GM23248 (cell line): ENCODE measurements around the gene CDS2. TPM values are rescaled to one million over a fixed set of nuclear protein-coding genes. Genes with fewer than 3 reads are reported as not detected.
"Not testable (repeated sequence)": the region's sequence is repeated elsewhere in the genome, so short reads cannot be mapped to it uniquely, and the experiment has no call there.

Experiments used
- DNase-seq: peaks from one replicate; pipeline ENCODE4 v3.0.0-alpha.2; 2015
- H2AFZ ChIP-seq: fragments of 200-600 bp; sonication (generic); 2 replicates; pipeline ENCODE4 v1.6.1; 2016; ENCODE audit warnings: antibody characterized with exemption
- H3F3A ChIP-seq: fragments of 200-600 bp; sonication (generic); 2 replicates; pipeline ENCODE4 v1.6.1; 2016; ENCODE audit warnings: mild to moderate bottlenecking, antibody characterized with exemption, mixed run types; ENCODE audit not compliant: insufficient read depth
- H3K27ac ChIP-seq: fragments of 200-600 bp; sonication (generic); 2 replicates; pipeline ENCODE4 v1.5.1; 2016; ENCODE audit warnings: mild to moderate bottlenecking
- H3K27me3 ChIP-seq: fragments of 200-600 bp; sonication (generic); replicated peaks from 2 replicates; pipeline ENCODE4 v1.6.1; 2016; ENCODE audit warnings: mild to moderate bottlenecking; ENCODE audit not compliant: insufficient read depth
- H3K36me3 ChIP-seq: fragments of 200-600 bp; sonication (generic); 2 replicates; pipeline ENCODE4 v1.6.1; 2016; ENCODE audit warnings: low read depth, mild to moderate bottlenecking
- H3K4me1 ChIP-seq: fragments of 200-600 bp; sonication (generic); 2 replicates; pipeline ENCODE4 v1.6.1; 2016; ENCODE audit warnings: mild to moderate bottlenecking; ENCODE audit not compliant: insufficient read depth
- H3K4me2 ChIP-seq: fragments of 200-600 bp; sonication (generic); one replicate; pipeline ENCODE4 v1.6.1; 2016; ENCODE audit warnings: mild to moderate bottlenecking; ENCODE audit not compliant: unreplicated experiment
- H3K4me3 ChIP-seq: fragments of 200-600 bp; sonication (generic); 2 replicates; pipeline ENCODE4 v1.5.1; 2016; ENCODE audit warnings: mild to moderate bottlenecking
- H3K79me2 ChIP-seq: fragments of 200-600 bp; sonication (generic); 2 replicates; pipeline ENCODE4 v1.6.1; 2016; ENCODE audit warnings: mild to moderate bottlenecking; ENCODE audit not compliant: insufficient read depth
- H3K9ac ChIP-seq: fragments of 200-600 bp; sonication (generic); 2 replicates; pipeline ENCODE4 v1.6.1; 2016; ENCODE audit warnings: mild to moderate bottlenecking
- H3K9me2 ChIP-seq: fragments of 200-600 bp; sonication (generic); 2 replicates; pipeline ENCODE4 v1.6.1; 2016; ENCODE audit warnings: mixed run types, mild to moderate bottlenecking, moderate library complexity; ENCODE audit not compliant: insufficient read depth
- H3K9me3 ChIP-seq: fragments of 200-600 bp; sonication (generic); one replicate; pipeline ENCODE4 v1.6.1; 2017; ENCODE audit warnings: low read depth
- H4K20me1 ChIP-seq: fragments of 200-600 bp; sonication (generic); 2 replicates; pipeline ENCODE4 v1.6.0; 2016; ENCODE audit not compliant: insufficient read depth
- EZH2 ChIP-seq: fragments of 200-600 bp; sonication (generic); IDR thresholded peaks from 2 replicates; pipeline ENCODE4 v1.6.1; 2018; ENCODE audit warnings: antibody characterized with exemption, mild to moderate bottlenecking; ENCODE audit not compliant: insufficient read depth, poor library complexity, severe bottlenecking
- EZH2phosphoT487 ChIP-seq: fragments of 200-600 bp; sonication (generic); IDR thresholded peaks from 2 replicates; pipeline ENCODE4 v1.6.1; 2018; ENCODE audit warnings: antibody characterized with exemption, moderate library complexity, mild to moderate bottlenecking, low read depth; ENCODE audit not compliant: insufficient read depth
- WGBS, 2 experiments: methylation state at CpG; one replicate each; pipeline ENCODE4 v1.1.6; 2015 to 2017; ENCODE audit warnings: low lambda C conversion rate in 2 of 2, low coverage in 1 of 2; ENCODE audit errors: missing lambda C conversion rate in 2 of 2; 5-methylcytosine and 5-hydroxymethylcytosine counted together
- in situ Hi-C: fragments of 300-500 bp; cut with MboI; formaldehyde crosslinking; loops from 2 replicates; pipeline ENCODE4 v1.15.0; 2020
- polyA plus RNA-seq: library from polyadenylated mRNA; unstranded; fragments of >200 nt; fragmentation: Nextera tagmentation; extraction: Ambion mirVana; gene quantifications from 2 replicates; pipeline ENCODE4 v1.2.1, GENCODE V29; 2016
- total RNA-seq: library from RNA; depleted of rRNA; stranded (reverse); fragments of >200 nt; shearing (Covaris generic); gene quantifications from 2 replicates; pipeline ENCODE4 v1.2.3, GENCODE V29; 2014

Gene CDS2
- total and polyA plus RNA-seq, 2 experiments from 2014 or later = 29.4 to 31.6 TPM

GRCh38 chr20:5092765-5093339, 34.0 kb upstream of the CDS2 start:
- H3K9ac ChIP-seq = no peak overlapping the region
- no peak for DNase-seq
- H3K27ac ChIP-seq = no peak overlapping the region
- in situ Hi-C loops = loop anchor here (10.0 kb wide), 1 partner anchor 128 kb away; no protein-coding TSS in a partner anchor
- H3K27me3 ChIP-seq = no peaks in the 10 kb centered on the region
- no peaks in the 10 kb centered on the region for H3K9me3 ChIP-seq
- H3K4me2 ChIP-seq = no peak overlapping the region
- no peaks in the 10 kb centered on the region for H3K4me1 ChIP-seq
- 89 to 94% methylated on average over 4 of the region's 4 CpGs for WGBS, 2 experiments
- no peaks in the 10 kb centered on the region for H3K79me2 ChIP-seq
- TF ChIP-seq EZH2 (no peak), EZH2phosphoT487 (no peak)
- no peak overlapping the region for H3K4me3 ChIP-seq
- H4K20me1 ChIP-seq = no peaks in the 10 kb centered on the region
- no peaks in the 10 kb centered on the region for H3K9me2 ChIP-seq
- no peak overlapping the region for H2AFZ ChIP-seq
- H3K36me3 ChIP-seq = no peaks in the 10 kb centered on the region
- H3F3A ChIP-seq = no peaks in the 10 kb centered on the region

GRCh38 chr20:5095454-5095853, 31.4 kb upstream of the CDS2 start:
- no peaks in the 10 kb centered on the region; the same call in 1 of the 2 replicates for H3F3A ChIP-seq
- no peak for DNase-seq
- WGBS, 2 experiments = 67 to 70% methylated on average over 3 of the region's 3 CpGs
- no peak overlapping the region for H2AFZ ChIP-seq
- peaks cover 5% of the 10 kb centered on the region; the same call in 1 of the 2 replicates for H3K79me2 ChIP-seq
- no peaks in the 10 kb centered on the region for H3K27me3 ChIP-seq
- no peaks in the 10 kb centered on the region for H3K9me3 ChIP-seq
- in situ Hi-C loops = loop anchor here (10.0 kb wide), 1 partner anchor 131 kb away; no protein-coding TSS in a partner anchor
- peaks cover 13% of the 10 kb centered on the region for H3K36me3 ChIP-seq
- H3K4me3 ChIP-seq = no peak overlapping the region
- no peak for TF ChIP-seq EZH2phosphoT487
- TF ChIP-seq EZH2 = no peak
- no peaks in the 10 kb centered on the region for H3K9me2 ChIP-seq
- no peak overlapping the region for H3K27ac ChIP-seq
- H4K20me1 ChIP-seq = no peaks in the 10 kb centered on the region
- no peaks in the 10 kb centered on the region for H3K4me1 ChIP-seq
- H3K4me2 ChIP-seq = no peak overlapping the region
- H3K9ac ChIP-seq = no peak overlapping the region

DNA sequence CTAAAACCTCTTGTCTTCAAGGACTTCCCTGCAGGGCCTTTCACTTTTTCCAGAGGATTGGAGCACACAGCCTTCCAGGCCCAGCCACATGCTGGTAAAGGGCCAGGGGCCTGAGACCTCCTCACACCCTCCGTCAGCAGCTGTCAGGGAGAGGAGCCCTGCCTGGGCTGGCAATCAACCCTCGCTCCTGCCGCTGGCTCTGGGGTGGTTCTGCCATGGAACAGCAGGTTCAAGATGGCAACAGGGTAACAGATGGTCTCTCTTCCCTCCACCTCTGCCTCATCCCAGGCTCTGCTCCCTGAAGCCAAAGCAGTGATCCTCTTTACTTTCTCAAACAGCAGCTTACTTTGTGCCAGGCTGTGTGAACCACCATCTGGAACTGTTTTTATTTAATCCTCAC, 30.9 kb upstream of the CDS2 start:
- Histone ChIP-seq H3K4me3 (no peak overlapping the region), H3K79me2 (peaks cover 5% of the 10 kb centered on the region; the same call in 1 of the 2 replicates), H3F3A (peaks cover under 1% of the 10 kb centered on the region), H3K4me1 (no peaks in the 10 kb centered on the region), H3K27ac (no peak overlapping the region), H3K4me2 (no peak overlapping the region), H3K9me2 (no peaks in the 10 kb centered on the region), H3K9ac (no peak overlapping the region), H3K9me3 (no peaks in the 10 kb centered on the region), H4K20me1 (no peaks in the 10 kb centered on the region), H3K36me3 (peaks cover 14% of the 10 kb centered on the region), H2AFZ (no peak overlapping the region), H3K27me3 (no peaks in the 10 kb centered on the region)
- in situ Hi-C loops = loop anchor here (10.0 kb wide), 1 partner anchor 131 kb away; no protein-coding TSS in a partner anchor
- WGBS, 2 experiments = 87 to 88% methylated on average over 3 of the region's 3 CpGs
- no peak for DNase-seq
- TF ChIP-seq EZH2 (no peak), EZH2phosphoT487 (no peak)

DNA sequence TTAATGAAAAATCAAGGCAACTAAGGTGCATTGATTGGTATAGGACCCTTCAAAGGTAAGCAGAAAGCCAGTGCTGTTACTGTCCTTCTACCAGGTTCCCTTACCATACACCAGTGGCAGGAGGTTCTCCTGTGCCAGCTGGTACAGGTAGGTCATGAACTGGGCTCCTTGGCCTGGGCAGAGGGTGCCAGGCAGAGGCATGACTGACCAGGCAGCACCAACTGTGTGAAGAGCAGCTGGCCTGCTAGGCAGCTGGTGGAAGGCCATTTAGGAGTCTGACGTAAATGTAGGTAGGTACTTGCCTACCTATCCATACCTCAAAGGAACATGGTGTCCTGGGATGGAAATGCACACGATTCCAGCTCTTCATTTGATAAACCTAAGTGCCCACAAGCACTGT, 30.3 kb upstream of the CDS2 start:
- in situ Hi-C loops = loop anchor here (10.0 kb wide), 1 partner anchor 132 kb away; no protein-coding TSS in a partner anchor

GRCh38 chr20:5099009-5099408, 27.8 kb upstream of the CDS2 start:
- 96 to 97% methylated on average over 1 of the region's 1 CpG for WGBS, 2 experiments
- Histone ChIP-seq H3F3A (peaks cover 19% of the 10 kb centered on the region), H3K79me2 (peaks cover 15% of the 10 kb centered on the region; the same call in 1 of the 2 replicates), H3K36me3 (peaks cover 30% of the 10 kb centered on the region)
- H3K27ac ChIP-seq, DNase-seq, H3K9me2 ChIP-seq, H4K20me1 ChIP-seq, H3K4me2 ChIP-seq, H3K4me1 ChIP-seq, H2AFZ ChIP-seq, H3K4me3 ChIP-seq, H3K9me3 ChIP-seq, H3K9ac ChIP-seq, H3K27me3 ChIP-seq: not testable (repeated sequence)
- in situ Hi-C loops = loop anchor here (10.0 kb wide), 1 partner anchor 134 kb away; no protein-coding TSS in a partner anchor

More for the DNA sequence above, 30.3 kb upstream of the CDS2 start:
- peaks cover 5% of the 10 kb centered on the region; the same call in 1 of the 2 replicates for H3K79me2 ChIP-seq
- no peak overlapping the region for H3K4me3 ChIP-seq
- no peak for DNase-seq
- no peak for TF ChIP-seq EZH2
- no peak for TF ChIP-seq EZH2phosphoT487
- peaks cover 5% of the 10 kb centered on the region for H3F3A ChIP-seq
- 94 to 97% methylated on average over 2 of the region's 2 CpGs for WGBS, 2 experiments
- no peak overlapping the region for H2AFZ ChIP-seq
- H3K36me3 ChIP-seq = peaks cover 14% of the 10 kb centered on the region
- no peak overlapping the region for H3K9ac ChIP-seq
- no peaks in the 10 kb centered on the region for H3K4me1 ChIP-seq
- no peaks in the 10 kb centered on the region for H4K20me1 ChIP-seq
- no peaks in the 10 kb centered on the region for H3K9me3 ChIP-seq
- H3K27me3 ChIP-seq = no peaks in the 10 kb centered on the region
- H3K27ac ChIP-seq = no peak overlapping the region
- no peaks in the 10 kb centered on the region for H3K9me2 ChIP-seq
- H3K4me2 ChIP-seq = no peak overlapping the region

DNA sequence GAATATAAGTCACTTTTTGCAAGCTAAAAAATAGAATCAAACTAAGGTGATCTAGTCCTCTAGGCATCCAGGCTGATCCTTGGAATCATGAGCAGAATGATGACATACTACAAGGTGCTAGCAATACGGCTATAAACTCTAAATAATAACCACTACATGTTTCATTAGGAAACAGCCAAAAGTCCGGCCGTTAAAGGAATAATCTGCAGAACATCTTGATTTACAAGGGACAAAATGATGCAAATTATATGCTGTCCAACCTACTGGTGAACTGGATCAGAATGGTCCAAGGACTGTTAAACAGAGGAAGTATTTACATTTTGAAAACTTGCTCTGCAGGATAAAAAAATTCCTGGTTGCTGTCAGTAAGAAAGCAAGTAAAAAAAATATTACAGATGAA, 26.9 kb upstream of the CDS2 start:
- not testable (repeated sequence) for H3K27ac ChIP-seq, H3K9me2 ChIP-seq, H3K9ac ChIP-seq, H3K9me3 ChIP-seq, H4K20me1 ChIP-seq, H3K27me3 ChIP-seq, H3K4me1 ChIP-seq, H3K4me2 ChIP-seq, H3K4me3 ChIP-seq, DNase-seq, H2AFZ ChIP-seq
- peaks cover 19% of the 10 kb centered on the region for H3F3A ChIP-seq
- in situ Hi-C loops = loop anchor here (10.0 kb wide), 2 partner anchors 135 to 355 kb away; no protein-coding TSS in a partner anchor
- H3K79me2 ChIP-seq = peaks cover 19% of the 10 kb centered on the region; the same call in 1 of the 2 replicates
- 98 to 100% methylated on average over 3 of the region's 3 CpGs for WGBS, 2 experiments
- peaks cover 37% of the 10 kb centered on the region for H3K36me3 ChIP-seq
